HG03108 (cell line): ENCODE data around the gene MCC.

Experiments
- ATAC-seq: cut with Tn5 transposase; IDR thresholded peaks from one replicate; pipeline ENCODE4 v1.9.1; 2021; ENCODE audit warnings: moderate library complexity; ENCODE audit not compliant: unreplicated experiment

MCC gene

DNA sequence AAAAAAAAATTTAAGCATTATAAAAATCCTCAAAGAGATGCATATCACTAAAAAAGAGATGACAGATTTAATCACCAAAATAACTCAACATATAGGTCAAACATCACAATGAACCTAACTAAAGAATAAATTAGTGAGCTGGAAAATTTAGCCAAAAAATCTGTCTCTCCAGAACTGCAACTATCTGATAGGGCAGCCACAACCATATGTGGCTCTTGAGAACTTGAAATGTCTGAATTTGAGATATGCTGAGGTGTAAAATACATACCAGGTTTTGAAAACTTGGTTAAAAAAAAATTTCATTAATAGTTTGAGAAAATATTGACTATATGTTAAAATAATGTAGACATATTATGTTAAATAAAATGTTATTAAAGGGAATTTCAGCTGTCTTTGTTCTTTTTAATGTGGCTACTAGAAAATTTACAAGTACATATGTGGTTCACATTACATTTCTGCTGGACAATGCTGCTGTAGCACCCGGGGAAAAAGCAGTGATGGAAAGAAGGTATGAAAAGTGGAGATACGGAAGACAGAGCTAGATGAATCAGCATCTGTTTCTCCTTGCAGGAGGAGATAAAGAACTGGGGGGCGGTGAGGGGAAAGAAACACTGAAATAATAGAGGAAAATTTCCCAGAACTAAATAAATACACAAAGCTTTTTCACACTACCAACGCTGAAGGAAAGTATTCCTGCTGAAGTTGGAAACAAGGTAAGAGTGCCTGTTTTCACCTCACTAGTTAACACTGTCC is 445.6 kb downstream of the MCC start:
- ATAC-seq = no peak

DNA sequence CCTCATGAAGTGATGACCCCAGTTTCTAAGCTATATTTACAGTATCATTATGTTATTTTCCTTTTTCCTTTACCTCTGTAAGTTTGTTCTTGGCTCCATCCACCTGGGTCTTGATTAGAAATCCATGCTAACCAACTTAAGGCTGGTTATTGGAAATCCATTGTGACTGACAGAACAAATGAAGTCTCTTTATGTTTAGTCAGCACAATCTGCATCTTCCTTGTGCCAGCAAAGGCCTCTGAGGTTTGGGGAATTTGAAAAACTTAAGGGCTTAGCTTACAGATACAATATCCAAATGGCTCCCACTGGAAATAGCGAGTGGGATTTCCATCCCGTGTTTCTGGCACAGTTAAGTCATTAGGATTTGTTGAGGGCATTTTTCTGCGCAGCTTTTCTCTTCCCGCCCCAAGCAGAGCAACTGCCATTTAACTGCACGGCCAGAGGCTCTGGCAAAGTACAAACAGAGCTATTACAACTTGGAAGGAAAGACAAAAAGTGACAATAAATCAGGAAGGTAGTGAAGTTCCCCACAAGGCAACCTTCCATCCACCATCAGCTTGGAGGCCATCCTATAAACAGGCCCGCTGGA is 447.5 kb downstream of the MCC start:
- no peak for ATAC-seq

DNA sequence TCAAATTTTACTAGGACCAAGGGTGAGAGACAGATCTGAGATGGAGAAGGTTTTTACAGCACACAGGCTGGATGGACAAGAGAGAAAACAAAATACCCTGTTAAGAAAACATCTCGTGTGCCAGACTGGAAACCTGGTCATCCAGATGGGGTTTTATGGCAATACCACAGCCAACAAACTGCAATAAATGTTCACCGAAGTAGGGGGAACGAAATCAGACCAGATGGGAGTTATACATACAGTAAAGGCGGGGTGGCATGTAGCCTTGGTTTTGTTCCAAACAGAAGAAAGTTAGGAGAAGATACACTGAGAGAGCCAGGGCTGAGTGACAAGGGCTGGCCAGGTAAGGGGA is 448.3 kb downstream of the MCC start:
- ATAC-seq = no peak

DNA sequence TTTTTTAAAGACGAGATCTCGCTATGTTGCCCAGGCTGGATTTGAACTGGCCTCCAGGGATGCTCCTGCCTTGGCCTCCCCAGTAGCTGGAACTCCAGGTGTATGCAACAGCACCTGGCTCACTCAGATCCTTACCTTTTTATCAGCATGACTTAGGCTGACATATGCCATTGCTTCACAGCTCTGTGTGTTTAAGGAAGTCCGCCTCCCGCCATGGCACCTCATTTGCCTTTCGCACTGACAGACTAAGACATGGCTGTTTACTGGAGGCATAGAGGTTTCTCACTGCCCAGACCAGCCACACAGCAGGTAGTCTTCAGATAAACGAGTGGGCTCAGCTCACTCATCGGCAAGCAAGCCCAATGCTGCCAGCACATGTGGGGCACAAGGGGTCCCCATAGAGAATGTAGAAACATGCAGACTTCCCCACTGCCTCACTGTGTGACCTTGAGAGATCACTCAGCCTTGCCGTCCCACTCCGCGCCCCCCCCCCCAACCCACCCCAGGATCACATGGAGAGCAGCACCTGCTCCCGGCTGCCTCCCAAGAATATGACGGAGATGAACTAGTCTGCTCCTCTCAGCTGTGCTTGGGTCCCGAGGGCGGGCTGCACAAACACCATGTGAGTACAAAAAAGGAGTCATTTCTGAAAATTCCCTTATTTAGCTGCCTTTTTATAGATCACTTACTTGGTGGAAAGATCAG is 448.9 kb downstream of the MCC start:
- no peak for ATAC-seq

DNA sequence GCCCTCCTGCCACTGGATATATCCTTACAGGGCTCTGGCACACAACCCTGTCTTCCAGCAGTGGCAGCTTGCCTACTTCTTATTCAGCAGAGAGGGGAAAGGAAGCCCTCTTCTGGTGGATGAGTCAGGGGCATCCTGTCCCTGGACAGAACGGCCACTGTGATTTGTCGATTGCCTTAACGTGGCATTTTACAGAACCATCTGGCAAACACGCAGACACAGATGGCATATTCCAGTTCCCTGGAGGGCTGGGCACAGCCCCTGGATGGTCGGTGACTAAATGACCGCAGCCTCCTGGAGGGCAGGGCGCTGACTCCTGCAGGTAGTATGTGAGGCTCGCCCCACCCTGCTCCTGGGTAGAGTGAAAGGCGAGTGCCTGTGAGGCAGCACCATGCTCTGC is 449.5 kb downstream of the MCC start:
- ATAC-seq = no peak

DNA sequence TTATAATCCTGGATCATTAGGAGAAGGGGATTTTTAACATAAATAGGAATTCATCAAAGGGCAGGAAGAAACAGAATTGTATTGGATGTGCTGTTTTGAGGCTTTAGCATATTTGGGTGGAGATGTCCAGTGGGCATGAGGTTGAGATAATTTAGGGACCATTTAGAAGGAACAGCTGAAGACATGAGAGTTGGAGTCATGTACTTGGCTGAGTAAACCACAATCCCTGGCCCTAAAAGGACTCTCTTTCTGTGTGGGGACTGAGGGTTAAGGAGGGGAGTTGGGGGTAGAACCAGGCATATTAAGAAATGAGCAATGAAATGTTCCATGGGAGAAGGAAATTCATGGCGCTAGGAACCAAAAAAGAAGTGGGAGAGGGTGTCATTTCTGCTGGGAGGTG is 450.1 kb downstream of the MCC start:
- no peak for ATAC-seq

DNA sequence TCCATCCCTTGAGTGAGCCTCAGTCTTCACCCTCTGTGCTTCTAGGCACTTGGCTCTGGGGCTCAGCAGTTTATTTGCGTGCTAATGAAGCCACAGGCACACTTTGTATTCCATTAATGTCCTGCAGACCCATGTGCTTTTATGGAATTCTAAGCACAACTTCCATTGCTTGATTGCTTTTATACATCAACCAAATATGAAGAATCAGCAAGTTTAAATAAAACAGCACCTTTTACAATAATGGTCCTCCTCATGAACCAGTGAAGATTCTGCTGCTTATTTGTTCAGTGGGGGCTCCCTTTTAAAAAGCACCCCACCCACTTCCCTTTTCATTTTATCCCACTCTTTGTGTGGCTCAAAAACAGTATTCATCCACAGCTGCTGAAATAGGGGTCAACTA is 451.4 kb downstream of the MCC start:
- no peak for ATAC-seq

DNA sequence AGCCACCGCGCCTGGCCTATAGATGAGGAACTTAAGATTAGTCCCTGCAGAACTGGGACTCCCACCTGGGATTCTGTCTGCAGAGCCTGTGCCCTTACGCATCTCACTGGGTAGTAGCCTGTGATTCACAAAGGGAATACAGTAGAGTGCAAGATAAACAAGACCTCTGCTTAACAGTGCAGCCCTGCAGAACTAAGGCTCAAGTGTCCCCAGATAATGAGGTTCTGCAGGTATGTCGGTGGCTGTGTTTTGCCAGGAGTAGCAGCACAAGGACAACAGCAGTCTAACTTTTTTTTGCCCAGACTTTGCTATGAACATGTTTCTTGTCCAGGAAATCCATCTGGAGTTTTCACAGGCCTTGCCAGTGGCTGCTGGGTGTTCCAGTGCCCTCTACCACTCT is 451.9 kb downstream of the MCC start:
- no peak for ATAC-seq

DNA sequence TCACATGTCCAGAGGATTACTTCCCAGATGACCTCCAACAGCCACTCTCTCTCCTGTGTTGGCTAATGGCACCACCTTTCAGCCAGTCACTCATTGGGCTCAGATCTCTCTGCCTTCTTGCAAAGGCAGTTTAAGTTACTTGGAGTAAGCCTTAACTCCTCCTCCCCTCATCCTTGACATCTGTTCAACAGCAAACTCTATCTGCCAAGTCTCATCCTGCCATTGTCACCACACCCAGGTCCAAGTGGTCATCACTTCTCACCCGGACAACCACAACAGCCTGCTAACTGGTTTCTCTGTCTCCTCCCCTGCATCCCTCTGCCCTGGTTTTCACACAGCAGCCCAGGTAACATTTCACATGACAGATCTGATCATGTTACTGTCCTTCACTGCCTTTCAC is 453.2 kb downstream of the MCC start:
- no peak for ATAC-seq

DNA sequence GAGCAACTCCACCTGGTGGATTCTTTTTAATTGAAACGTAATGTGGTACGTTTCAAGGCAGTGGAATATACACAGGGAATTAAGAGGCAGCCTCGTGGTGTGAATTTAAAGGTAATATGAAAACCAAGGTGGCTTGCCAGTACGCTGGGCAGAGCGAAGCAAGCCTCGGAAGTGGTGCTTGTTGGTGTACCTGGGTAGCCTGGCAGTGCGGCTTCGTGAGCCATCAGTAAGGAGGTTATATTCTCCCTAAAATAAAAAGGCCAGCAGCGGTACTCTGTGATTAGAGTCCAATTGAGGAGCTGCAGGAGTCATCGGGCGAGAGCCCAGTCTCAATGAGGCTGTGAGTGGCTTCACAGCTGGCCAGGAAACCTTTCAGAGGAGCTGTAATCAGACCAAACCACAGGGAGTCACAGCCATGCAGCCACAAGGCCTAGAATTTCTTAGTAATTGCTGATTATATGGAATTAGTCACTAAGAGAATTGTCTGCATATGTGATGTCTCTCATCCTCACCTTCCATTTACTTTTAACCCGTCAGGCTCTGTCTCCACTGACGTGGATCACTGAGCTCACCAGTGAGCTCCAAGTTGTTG is 454.0 kb downstream of the MCC start:
- no peak for ATAC-seq

DNA sequence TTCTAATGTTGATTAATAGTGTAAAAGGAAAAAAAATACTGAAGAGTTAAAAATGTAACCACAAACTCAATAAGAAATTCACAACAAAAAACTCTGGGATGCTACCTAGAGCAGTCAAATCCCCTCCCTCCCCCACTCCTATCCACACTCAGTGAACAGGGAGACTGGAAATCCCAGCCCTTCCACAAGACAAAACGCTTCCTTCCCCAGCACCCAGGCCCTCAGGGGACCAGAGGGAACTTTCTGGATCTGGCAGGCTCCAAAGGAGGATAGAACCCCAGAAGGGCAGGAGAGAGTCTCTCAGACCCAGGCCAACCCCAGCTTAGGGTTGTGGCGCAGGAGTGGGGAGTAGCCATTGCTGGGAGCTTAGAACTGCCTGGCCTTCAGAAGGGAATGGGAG is 456.7 kb downstream of the MCC start:
- no peak for ATAC-seq

DNA sequence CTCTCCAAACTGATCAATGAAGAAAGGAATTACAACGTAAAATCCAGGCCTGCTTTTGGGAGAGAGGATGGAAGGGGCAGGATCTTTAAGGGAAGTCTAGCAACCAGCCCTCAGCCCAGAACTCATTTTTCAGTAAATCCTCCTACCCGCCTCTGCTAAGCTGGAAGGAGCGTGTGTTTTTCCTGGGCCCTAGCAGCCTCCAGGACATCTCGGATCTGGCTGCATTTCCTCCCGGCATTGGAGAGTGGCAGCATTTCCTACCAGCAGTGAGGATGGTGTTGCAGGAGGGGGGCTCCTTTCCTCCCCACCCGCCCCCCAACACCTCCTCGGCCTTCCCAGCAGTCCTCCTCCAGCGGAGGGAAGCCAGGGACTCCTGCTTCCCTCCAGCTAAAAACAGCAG is 457.1 kb downstream of the MCC start:
- no peak for ATAC-seq

DNA sequence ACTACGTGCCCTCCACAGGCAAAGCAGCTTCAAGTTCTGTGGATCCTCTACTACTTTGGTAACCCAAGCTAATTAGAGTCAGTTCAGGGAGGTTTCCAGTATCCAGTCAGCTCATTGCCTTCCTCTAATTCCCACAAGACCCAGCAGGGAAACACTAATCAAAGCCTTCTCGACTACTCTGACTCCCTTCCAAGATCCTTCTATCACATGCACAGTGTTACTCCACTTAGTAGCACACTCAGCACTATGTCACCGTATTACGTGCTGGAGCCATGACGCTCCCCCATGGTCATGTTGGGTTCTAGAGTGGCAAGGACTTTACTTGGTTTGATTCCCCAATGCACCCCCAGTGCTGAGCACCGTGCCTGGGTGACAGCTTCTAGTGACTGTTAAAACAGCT is 458.6 kb downstream of the MCC start:
- ATAC-seq = no peak

DNA sequence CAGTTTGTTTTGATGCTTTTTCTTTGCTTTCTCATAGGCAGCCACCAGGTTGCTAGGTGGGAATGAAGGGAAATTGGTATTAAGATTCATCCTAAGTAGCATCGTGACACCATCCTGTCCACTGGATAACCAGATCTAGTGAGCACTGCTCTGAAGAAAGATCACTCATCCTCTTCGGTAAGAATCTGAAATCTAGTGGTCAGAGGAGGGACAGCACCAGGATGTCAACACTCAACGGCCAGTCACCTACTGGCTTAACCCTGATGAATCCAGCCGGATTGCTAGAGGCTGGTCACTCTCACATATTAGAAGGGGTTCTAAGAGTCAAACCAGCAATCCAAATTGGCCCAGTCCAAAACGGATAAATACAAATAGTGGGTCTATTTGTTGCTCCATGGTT is 460.8 kb downstream of the MCC start:
- no peak for ATAC-seq

DNA sequence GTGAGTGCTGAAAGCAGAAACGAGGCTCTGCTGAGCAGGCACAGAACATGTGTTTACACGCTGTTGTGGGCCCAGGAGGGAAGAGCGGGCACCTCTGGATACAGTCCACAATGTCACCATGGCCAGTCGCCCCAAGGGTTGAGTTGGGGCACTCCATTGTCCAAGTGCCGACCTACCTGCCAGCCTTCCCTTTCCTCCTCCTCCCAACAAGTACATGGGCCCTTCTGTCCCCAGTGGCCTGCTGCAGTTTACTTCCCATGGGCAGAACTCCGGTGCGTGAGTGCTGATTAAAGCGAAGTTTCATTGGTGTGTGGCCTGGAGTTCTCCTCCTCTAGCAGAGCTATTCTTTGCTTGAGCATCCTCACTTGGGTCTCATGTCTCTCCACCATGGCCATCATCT is 461.2 kb downstream of the MCC start:
- no peak for ATAC-seq

DNA sequence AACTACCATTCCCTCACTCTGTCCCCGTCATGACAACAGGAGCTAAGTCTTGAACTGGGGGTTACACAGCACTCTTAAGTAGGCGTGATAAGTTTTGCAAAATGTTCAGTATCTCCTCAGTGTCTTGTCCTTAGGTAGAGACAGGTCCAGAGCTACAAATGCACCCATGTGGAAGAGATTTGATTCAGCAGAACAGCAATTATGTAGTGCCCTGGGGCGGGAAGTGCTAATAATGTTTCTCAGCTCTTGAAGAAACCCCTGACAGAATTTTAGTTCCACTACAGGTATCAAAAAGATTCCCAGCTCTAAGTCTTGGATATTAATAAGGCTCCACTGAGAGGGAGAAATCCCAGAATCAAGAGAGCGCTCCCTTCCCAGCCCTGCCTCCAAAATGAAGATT is 462.0 kb downstream of the MCC start:
- ATAC-seq = no peak

DNA sequence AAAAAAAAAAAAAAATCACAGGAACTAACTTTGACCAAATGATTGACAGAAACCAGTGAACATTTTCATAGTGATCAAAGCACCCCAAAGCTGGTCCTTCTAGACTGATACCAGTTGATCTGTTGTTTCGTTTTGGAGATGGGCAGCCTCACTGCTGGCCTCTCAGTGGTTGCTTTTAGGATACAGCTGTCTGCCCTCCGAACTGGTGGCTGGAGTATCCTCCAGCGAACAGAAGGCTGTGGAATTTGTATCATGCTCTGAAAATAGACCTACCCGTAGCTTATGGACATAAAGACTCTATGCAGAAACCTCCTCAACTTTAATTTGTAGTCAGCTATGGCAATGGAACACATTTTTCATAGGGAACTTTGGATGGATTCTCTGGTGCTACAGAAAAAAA is 462.7 kb downstream of the MCC start:
- no peak for ATAC-seq

DNA sequence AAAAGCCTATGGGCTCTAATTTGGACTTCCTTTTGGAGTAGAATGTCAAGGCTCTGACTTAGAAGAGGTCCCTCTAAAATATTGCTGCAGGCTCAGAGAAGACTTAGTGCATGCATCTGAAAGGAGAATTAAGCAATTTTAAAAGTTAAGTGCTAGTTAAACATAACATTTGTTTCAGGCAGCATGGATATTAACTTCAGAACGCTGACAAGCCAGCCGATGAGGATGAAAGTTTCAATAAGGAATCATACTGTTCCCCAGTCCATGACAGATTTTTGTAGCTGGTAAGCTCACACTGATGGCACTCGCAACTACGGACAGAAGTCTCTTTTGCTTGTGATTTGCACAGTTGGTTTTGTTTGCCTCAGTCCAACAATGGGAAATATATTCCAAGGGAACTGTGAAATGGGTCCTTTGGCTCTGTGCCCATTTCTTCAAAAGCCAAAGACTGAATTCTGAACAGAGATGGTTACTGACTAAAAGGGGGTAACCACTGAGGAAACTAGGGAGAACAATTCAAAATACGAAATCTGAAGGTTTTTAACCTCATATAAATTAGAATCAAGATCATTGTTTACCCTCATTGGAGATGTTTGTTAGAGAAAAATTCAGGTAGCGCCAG is 464.1 kb downstream of the MCC start:
- no peak for ATAC-seq

DNA sequence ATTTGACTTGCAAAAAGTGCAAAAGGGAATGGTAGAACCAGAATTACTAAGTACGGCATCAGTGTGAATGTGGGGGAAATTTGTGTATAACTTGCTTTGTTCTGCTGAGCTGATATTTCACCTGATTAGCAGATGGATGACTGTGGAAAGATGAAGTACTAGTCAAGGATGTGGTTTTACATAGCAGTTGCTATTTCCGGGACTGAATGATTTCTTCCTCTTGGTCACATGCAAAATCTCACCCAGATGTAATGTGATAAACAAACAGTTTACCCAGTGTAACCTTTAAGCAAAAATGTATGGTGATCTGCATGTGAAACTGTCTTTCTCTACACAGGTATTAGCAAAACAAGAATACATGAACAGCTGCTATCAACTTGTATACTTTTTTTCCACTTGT is 465.6 kb downstream of the MCC start:
- ATAC-seq = peak; percentile 66

DNA sequence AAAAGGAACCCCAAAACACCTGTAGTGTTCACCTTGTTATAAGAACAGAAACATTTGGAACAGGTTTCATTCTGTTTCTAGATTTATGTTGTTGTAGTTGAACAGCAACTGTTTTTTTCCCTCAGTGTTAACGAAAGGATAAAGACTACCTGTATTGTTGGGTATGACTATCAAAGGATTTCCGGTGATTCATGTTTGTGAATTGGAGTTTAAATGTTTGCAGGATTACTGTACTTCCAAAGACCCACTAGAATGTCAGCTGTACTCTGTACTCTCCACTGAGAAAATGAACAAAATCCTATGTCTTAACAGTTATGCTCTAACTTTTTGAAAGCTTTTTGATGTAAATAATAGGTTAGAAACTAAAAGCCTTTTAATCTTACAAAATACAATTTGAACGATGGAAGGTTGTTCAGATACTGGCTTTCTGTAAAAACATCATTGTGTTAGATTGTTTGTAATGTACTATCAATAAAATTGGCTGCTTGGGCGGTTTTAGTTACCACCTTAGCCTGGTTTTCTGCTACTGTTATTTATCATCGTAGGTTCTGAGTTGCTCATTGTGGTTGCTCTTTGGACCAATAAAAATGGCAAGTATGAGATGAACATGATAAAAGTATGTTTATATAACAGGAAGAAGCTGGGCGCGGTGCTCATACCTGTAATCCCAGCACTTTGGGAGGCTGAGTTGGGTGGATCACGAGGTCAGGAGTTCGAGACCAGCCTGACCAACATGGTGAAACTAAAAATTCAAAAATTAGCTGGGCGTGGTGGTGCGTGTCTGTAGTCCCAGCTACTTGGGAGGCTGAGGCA is 467.6 kb downstream of the MCC start:
- no peak for ATAC-seq
